GM19328 (cell line): ENCODE data around the gene SFT2D3.

Experiments
- ATAC-seq: cut with Tn5 transposase; IDR thresholded peaks from one replicate; pipeline ENCODE4 v1.9.1; 2021; ENCODE audit warnings: mild to moderate bottlenecking, moderate library complexity; ENCODE audit not compliant: unreplicated experiment

Gene SFT2D3

GRCh38 chr2:127701193-127701650 lies at the start of gene SFT2D3:
Gene SFT2D3 (plus strand): TSS chr2:127701497. CDS start chr2:127701529, 32 bp downstream.
- ATAC-seq = peak; percentile 59

GRCh38 chr2:127651971-127652550 lies 49.2 kb upstream of the SFT2D3 start:
- ATAC-seq = no peak

GRCh38 chr2:127652786-127653357 lies 48.4 kb upstream of the SFT2D3 start:
- no peak for ATAC-seq

- no peak for ATAC-seq
Observed at GRCh38 chr2:127653421-127654083, 47.7 kb upstream of the SFT2D3 start.

- no peak for ATAC-seq
Observed at GRCh38 chr2:127654084-127654837, 47.0 kb upstream of the SFT2D3 start.

- ATAC-seq = no peak
Observed at GRCh38 chr2:127654838-127655175, 46.5 kb upstream of the SFT2D3 start.

GRCh38 chr2:127655209-127656073 lies 45.9 kb upstream of the SFT2D3 start:
- ATAC-seq = no peak

GRCh38 chr2:127656569-127657231 lies 44.6 kb upstream of the SFT2D3 start:
- no peak for ATAC-seq

GRCh38 chr2:127657232-127657595 lies 44.1 kb upstream of the SFT2D3 start:
- no peak for ATAC-seq

- ATAC-seq = no peak
Observed at GRCh38 chr2:127658146-127658545, 43.2 kb upstream of the SFT2D3 start.

- ATAC-seq = no peak
Observed at GRCh38 chr2:127658641-127659407, 42.5 kb upstream of the SFT2D3 start.

GRCh38 chr2:127659408-127660290 lies 41.6 kb upstream of the SFT2D3 start:
- no peak for ATAC-seq

GRCh38 chr2:127660291-127660578 lies 41.1 kb upstream of the SFT2D3 start:
- ATAC-seq = no peak

GRCh38 chr2:127661072-127661649 lies 40.1 kb upstream of the SFT2D3 start:
- ATAC-seq = no peak

GRCh38 chr2:127661949-127662510 lies 39.3 kb upstream of the SFT2D3 start:
- no peak for ATAC-seq

GRCh38 chr2:127662937-127663565 lies 38.2 kb upstream of the SFT2D3 start:
- ATAC-seq = no peak

- ATAC-seq = no peak
Observed at GRCh38 chr2:127663566-127664064, 37.7 kb upstream of the SFT2D3 start.
